A549 (cell line): ENCODE results near the gene ZNF185. TPM values are rescaled to one million over a fixed set of nuclear protein-coding genes. Genes with fewer than 3 reads are reported as not detected.

Source experiments
- ATAC-seq, 2 experiments: fragments of 200-7000 bp in 1 of 2; fragments of >200 bp in 1 of 2; cut with Nextera tagmentation in 1 of 2; cut with Tn5 transposase in 1 of 2; 3 replicates each; pipeline versions ENCODE4 v1.8.0 to v1.9.1; 2018 to 2020; ENCODE audit warnings: mild to moderate bottlenecking in 1 of 2, moderate library complexity in 1 of 2
- CTCF ChIA-PET: fragments of 300-600 bp; sonication (Branson Sonifier 250); formaldehyde crosslinking; extraction: SDS; loops from one replicate; lab custom pipeline; 2021; ENCODE audit warnings: antibody characterized with exemption, inconsistent platforms; lab: Yijun Ruan, JAX
- POLR2A ChIA-PET: fragments of 350-600 bp; formaldehyde crosslinking; extraction: SDS; loops from one replicate; lab custom pipeline; 2021; ENCODE audit warnings: antibody characterized with exemption, inconsistent platforms; lab: Yijun Ruan, JAX
- DNase-seq, 2 experiments: peaks; one replicate each; pipeline versions ENCODE4 v3.0.0 to v3.0.0-alpha.2; 2011 to 2016; ENCODE audit warnings: low read depth in 1 of 2, low spot score in 1 of 2
- FAIRE-seq: peaks from 2 replicates; lab custom pipeline; 2011; peaks lifted over from hg19 to GRCh38; lab: Jason Lieb, UNC
- H3K27ac ChIP-seq, 2 experiments: fragments of >200 bp; sonication (Bioruptor Twin); formaldehyde crosslinking; 3 replicates each; pipeline ENCODE4 v1.5.1; 2016 to 2017
- H3K4me1 ChIP-seq: fragments of >200 bp; sonication (Bioruptor Twin); formaldehyde crosslinking; 3 replicates; pipeline ENCODE4 v1.6.1; 2016
- H3K4me2 ChIP-seq: fragments of >200 bp; sonication (Bioruptor Twin); formaldehyde crosslinking; 3 replicates; pipeline ENCODE4 v1.6.1; 2016
- H3K4me3 ChIP-seq: fragments of >200 bp; sonication (Bioruptor Twin); formaldehyde crosslinking; 3 replicates; pipeline ENCODE4 v1.5.1; 2016
- H3K9me3 ChIP-seq: fragments of >200 bp; sonication (Bioruptor Twin); formaldehyde crosslinking; 3 replicates; pipeline ENCODE4 v1.6.1; 2016
- CHD4 ChIP-seq: fragments of 200-600 bp; sonication (generic); IDR thresholded peaks from 2 replicates; pipeline ENCODE4 v1.6.1; 2016; ENCODE audit warnings: antibody characterized with exemption, mild to moderate bottlenecking, borderline replicate concordance
- EHMT2 ChIP-seq: fragments of 200-600 bp; sonication (generic); IDR thresholded peaks from 2 replicates; pipeline ENCODE4 v1.6.1; 2016; ENCODE audit warnings: antibody characterized with exemption, low read depth, mild to moderate bottlenecking, moderate library complexity
- EP300 ChIP-seq, 2 experiments: fragments of >200 bp; sonication (Bioruptor Twin); formaldehyde crosslinking; IDR thresholded peaks; 2 replicates in 1 of 2; 3 replicates in 1 of 2; pipeline ENCODE4 v1.6.1; 2016 to 2017
- ESRRA ChIP-seq: fragments of 150-350 bp; IDR thresholded peaks from 2 replicates; pipeline ENCODE4 v1.6.1; 2014; ENCODE audit warnings: mild to moderate bottlenecking, low read length, borderline replicate concordance
- FOSB ChIP-seq: fragments of 250-450 bp; sonication (Bioruptor Pico); IDR thresholded peaks from 2 replicates; pipeline ENCODE4 v1.5.0; 2020; ENCODE audit warnings: mild to moderate bottlenecking, moderate library complexity
- FOXS1 ChIP-seq: fragments of 250-450 bp; sonication (Bioruptor Pico); IDR thresholded peaks from 2 replicates; pipeline ENCODE4 v1.5.0; 2020; ENCODE audit warnings: mild to moderate bottlenecking, moderate library complexity
- GATA3 ChIP-seq: IDR thresholded peaks from 2 replicates; pipeline ENCODE4 v1.6.1; 2012; ENCODE audit warnings: borderline replicate concordance
- HDAC2 ChIP-seq: fragments of 200-600 bp; sonication (generic); IDR thresholded peaks from 2 replicates; pipeline ENCODE4 v1.6.1; 2016
- HOXA7 ChIP-seq: fragments of 250-450 bp; sonication (Bioruptor Pico); IDR thresholded peaks from 2 replicates; pipeline ENCODE4 v1.5.0; 2020; ENCODE audit warnings: mild to moderate bottlenecking, moderate library complexity
- HOXB5 ChIP-seq: fragments of 250-450 bp; sonication (Bioruptor Pico); IDR thresholded peaks from 2 replicates; pipeline ENCODE4 v1.5.0; 2020; ENCODE audit warnings: mild to moderate bottlenecking, moderate library complexity
- MAZ ChIP-seq: fragments of 150-350 bp; IDR thresholded peaks from 2 replicates; pipeline ENCODE4 v1.6.1; 2014; ENCODE audit warnings: antibody characterized with exemption, low read depth, low read length, borderline replicate concordance
- NPAS2 ChIP-seq: fragments of 250-450 bp; sonication (Bioruptor Pico); IDR thresholded peaks from 2 replicates; pipeline ENCODE4 v1.8.0; 2022; ENCODE audit warnings: mild to moderate bottlenecking, moderate library complexity, borderline replicate concordance
- POLR2A ChIP-seq: IDR thresholded peaks from 2 replicates; pipeline ENCODE4 v1.6.1; 2012; ENCODE audit warnings: mild to moderate bottlenecking, low read length
- RARB ChIP-seq: fragments of 250-450 bp; sonication (Bioruptor Pico); IDR thresholded peaks from 2 replicates; pipeline ENCODE4 v1.8.0; 2021; ENCODE audit warnings: mild to moderate bottlenecking, moderate library complexity
- RNF2 ChIP-seq: fragments of 200-600 bp; sonication (generic); IDR thresholded peaks from 2 replicates; pipeline ENCODE4 v1.6.1; 2016; ENCODE audit warnings: low read depth, mild to moderate bottlenecking, antibody characterized with exemption, moderate library complexity, borderline replicate concordance
- SMC3 ChIP-seq: fragments of >200 bp; sonication (Bioruptor Twin); formaldehyde crosslinking; IDR thresholded peaks from 3 replicates; pipeline ENCODE4 v1.6.1; 2018; ENCODE audit warnings: inconsistent platforms
- SREBF2 ChIP-seq: fragments of 450-650 bp; IDR thresholded peaks from 2 replicates; pipeline ENCODE4 v1.6.1; 2014; ENCODE audit warnings: mild to moderate bottlenecking, moderate library complexity
- ZFP36 ChIP-seq: fragments of 450-650 bp; IDR thresholded peaks from 2 replicates; pipeline ENCODE4 v1.6.1; 2014; ENCODE audit warnings: borderline replicate concordance; ENCODE audit not compliant: partially characterized antibody
- ZSCAN20 ChIP-seq: fragments of 250-450 bp; sonication (Bioruptor Pico); IDR thresholded peaks from 2 replicates; pipeline ENCODE4 v1.8.0; 2022; ENCODE audit warnings: mild to moderate bottlenecking, moderate library complexity
- WGBS: methylation state at CpG from one replicate; pipeline ENCODE4 v1.1.6; 2017; ENCODE audit errors: missing lambda C conversion rate; 5-methylcytosine and 5-hydroxymethylcytosine counted together
- polyA plus RNA-seq, 4 experiments: library from polyadenylated mRNA; depleted of rRNA in 3 of 4; stranded (reverse); fragments of >200 nt; fragmentation: RNase III in 1 of 4; extraction: RNeasy Plus Mini Kit Qiagen cat#74134 plus additional on column Dnase treatment in 1 of 4; gene quantifications; 2 replicates in 3 of 4; 3 replicates in 1 of 4; pipeline ENCODE4 v1.2.3, GENCODE V29; 2011 to 2017
- TF ChIP-seq, protein P1 (sequence below): fragments of 150-350 bp; IDR thresholded peaks from 2 replicates; pipeline ENCODE4 v1.6.1; 2014; ENCODE audit warnings: low read depth, mild to moderate bottlenecking, low read length
- TF ChIP-seq, protein P2 (sequence below): fragments of 250-450 bp; sonication (Bioruptor Pico); IDR thresholded peaks from 2 replicates; pipeline ENCODE4 v1.5.0; 2021; ENCODE audit warnings: mild to moderate bottlenecking, moderate library complexity, borderline replicate concordance
- TF ChIP-seq, protein P3 (sequence below): IDR thresholded peaks from 2 replicates; pipeline ENCODE4 v1.6.1; 2012; ENCODE audit warnings: low read depth, borderline replicate concordance
- TF ChIP-seq, protein P4 (sequence below): fragments of 450-650 bp; IDR thresholded peaks from 2 replicates; pipeline ENCODE4 v1.6.1; 2014; ENCODE audit warnings: antibody characterized with exemption
- TF ChIP-seq, protein P5 (sequence below): fragments of 250-450 bp; sonication (Bioruptor Pico); IDR thresholded peaks from 2 replicates; pipeline ENCODE4 v1.5.0; 2020; ENCODE audit warnings: low read depth, mild to moderate bottlenecking, moderate library complexity

Gene ZNF185
- polyA plus RNA-seq, 2 of the 4 experiments (the other 2 are of a cell fraction): 5.0 to 11.2 TPM

DNA sequence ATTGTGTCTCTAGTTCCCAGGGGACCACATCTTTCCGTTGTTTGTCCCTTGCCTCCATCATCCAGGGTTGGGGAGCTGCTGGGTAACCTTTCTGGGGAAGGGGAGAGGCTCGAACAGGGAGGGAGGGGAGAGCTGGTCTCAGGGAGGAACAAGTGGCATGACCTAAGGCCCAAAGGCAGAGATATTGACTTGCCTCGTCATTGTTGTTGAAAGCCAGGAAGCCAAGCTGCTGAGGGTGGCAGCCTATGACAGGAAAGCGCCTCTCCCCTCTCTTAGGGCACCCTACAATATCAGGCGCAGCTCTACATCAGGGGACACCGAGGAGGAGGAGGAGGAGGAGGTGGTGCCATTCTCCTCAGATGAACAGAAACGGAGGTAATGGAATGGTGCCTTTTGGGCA is 20.8 kb downstream of the ZNF185 start:
- ChIA-PET CTCF (no interaction called here), POLR2A (no interaction called here)
- Histone ChIP-seq H3K27ac (no peak overlapping the region), H3K9me3 (no peaks in the 10 kb centered on the region), H3K4me2 (no peak overlapping the region), H3K4me1 (peaks cover 9% of the 10 kb centered on the region; the same call in 2 of the 3 replicates), H3K4me3 (no peak overlapping the region)
- FAIRE-seq (no peak), ATAC-seq (no peak), DNase-seq (no peak)
- 61% methylated on average over 5 of the region's 7 CpGs for WGBS
- no peak for TF ChIP-seq RARB
- TF ChIP-seq, protein P1, sequence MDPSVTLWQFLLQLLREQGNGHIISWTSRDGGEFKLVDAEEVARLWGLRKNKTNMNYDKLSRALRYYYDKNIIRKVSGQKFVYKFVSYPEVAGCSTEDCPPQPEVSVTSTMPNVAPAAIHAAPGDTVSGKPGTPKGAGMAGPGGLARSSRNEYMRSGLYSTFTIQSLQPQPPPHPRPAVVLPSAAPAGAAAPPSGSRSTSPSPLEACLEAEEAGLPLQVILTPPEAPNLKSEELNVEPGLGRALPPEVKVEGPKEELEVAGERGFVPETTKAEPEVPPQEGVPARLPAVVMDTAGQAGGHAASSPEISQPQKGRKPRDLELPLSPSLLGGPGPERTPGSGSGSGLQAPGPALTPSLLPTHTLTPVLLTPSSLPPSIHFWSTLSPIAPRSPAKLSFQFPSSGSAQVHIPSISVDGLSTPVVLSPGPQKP: no peak
- TF ChIP-seq HOXB5: no peak
- no peak for TF ChIP-seq SMC3

DNA sequence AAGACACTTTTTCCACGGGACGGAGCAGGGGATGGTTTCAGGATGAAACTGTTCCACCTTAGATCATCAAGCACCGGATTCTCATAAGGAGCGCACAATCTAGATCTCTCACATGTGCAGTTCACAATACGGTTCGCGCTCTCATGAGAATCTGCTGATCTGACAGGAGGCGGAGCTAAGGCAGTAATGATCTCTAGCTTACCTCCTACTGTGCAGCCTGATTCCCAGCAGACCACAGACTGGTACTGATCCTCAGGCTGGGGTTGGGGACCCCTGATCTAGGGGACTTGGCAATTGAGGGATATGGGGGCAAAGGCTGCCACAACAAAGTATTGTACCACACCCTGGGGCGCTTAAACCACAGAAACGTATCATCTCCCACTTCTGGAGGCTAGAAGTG is 25.7 kb downstream of the ZNF185 start:
- DNase-seq (no peak), FAIRE-seq (no peak), ATAC-seq (no peak)
- no peaks in the 10 kb centered on the region for H3K9me3 ChIP-seq
- no peak overlapping the region for H3K27ac ChIP-seq
- TF ChIP-seq RNF2: no peak
- TF ChIP-seq MAZ: no peak
- no peak for TF ChIP-seq CHD4
- TF ChIP-seq, protein P2, sequence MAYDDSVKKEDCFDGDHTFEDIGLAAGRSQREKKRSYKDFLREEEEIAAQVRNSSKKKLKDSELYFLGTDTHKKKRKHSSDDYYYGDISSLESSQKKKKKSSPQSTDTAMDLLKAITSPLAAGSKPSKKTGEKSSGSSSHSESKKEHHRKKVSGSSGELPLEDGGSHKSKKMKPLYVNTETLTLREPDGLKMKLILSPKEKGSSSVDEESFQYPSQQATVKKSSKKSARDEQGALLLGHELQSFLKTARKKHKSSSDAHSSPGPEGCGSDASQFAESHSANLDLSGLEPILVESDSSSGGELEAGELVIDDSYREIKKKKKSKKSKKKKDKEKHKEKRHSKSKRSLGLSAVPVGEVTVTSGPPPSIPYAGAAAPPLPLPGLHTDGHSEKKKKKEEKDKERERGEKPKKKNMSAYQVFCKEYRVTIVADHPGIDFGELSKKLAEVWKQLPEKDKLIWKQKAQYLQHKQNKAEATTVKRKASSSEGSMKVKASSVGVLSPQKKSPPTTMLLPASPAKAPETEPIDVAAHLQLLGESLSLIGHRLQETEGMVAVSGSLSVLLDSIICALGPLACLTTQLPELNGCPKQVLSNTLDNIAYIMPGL: no peak
- TF ChIP-seq, protein P3, sequence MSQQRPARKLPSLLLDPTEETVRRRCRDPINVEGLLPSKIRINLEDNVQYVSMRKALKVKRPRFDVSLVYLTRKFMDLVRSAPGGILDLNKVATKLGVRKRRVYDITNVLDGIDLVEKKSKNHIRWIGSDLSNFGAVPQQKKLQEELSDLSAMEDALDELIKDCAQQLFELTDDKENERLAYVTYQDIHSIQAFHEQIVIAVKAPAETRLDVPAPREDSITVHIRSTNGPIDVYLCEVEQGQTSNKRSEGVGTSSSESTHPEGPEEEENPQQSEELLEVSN: no peak
- no peak for TF ChIP-seq RARB
- no peak for TF ChIP-seq FOXS1 (CRISPR knock-in tag)
- TF ChIP-seq POLR2A: no peak
- TF ChIP-seq ZSCAN20 (CRISPR knock-in tag): no peak
- 90% methylated on average over 10 of the region's 10 CpGs for WGBS
- H3K4me1 ChIP-seq: 0 out of 3 replicates have a peak, but pooled peaks cover 6% of the 10 kb centered on the region
- H3K4me2 ChIP-seq: no peak overlapping the region
- H3K4me3 ChIP-seq: no peak overlapping the region
- ChIA-PET POLR2A (no interaction called here), CTCF (interaction anchor here (0.9 to 2.0 kb wide), 3 partner anchors 8 to 19 kb away, joined by 3 to 5 read pairs (median 3); no protein-coding TSS in a partner anchor)

DNA sequence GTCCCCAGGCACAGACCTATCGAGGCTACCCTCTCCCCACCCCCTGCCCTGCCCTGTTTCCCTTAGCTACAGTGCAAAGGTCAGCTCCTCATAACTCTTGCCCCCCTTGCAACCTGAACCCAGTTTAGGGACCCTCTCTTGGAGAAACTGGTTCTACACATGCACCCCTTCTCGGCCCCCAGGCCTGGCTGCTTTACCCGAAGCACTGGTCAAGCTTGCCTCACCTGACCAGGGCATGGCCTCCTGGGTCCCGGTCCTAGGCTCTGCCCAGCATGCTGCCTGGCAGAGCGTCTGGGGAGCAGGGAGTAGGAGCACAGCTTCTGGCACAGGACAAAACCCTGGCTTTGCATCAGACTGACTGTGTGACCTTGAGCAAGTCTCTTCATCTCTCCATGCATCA is 28.0 kb downstream of the ZNF185 start:
- H3K4me1 ChIP-seq: 0 out of 3 replicates have a peak, but pooled peaks cover 6% of the 10 kb centered on the region
- ChIA-PET POLR2A (no interaction called here), CTCF (interaction anchor here (0.7 to 3.5 kb wide), 14 partner anchors 11 to 1174 kb away, joined by 3 to 30 read pairs (median 4); partner anchors contain the start of genes CETN2 and NSDHL)
- H3K9me3 ChIP-seq: no peaks in the 10 kb centered on the region
- no peak for FAIRE-seq
- H3K4me3 ChIP-seq: no peak overlapping the region
- ATAC-seq: no peak
- no peak for DNase-seq
- H3K27ac ChIP-seq: no peak overlapping the region
- WGBS: 80% methylated on average over 4 of the region's 5 CpGs
- TF ChIP-seq, protein P2: no peak
- no peak for TF ChIP-seq EHMT2
- no peak for TF ChIP-seq FOSB
- TF ChIP-seq EP300 (IDR thresholded peaks at IDR 0.05): no peak
- TF ChIP-seq ESRRA: no peak
- no peak for TF ChIP-seq SREBF2
- no peak for TF ChIP-seq HDAC2
- no peak for TF ChIP-seq GATA3
- no peak for TF ChIP-seq CHD4
- TF ChIP-seq, protein P4, sequence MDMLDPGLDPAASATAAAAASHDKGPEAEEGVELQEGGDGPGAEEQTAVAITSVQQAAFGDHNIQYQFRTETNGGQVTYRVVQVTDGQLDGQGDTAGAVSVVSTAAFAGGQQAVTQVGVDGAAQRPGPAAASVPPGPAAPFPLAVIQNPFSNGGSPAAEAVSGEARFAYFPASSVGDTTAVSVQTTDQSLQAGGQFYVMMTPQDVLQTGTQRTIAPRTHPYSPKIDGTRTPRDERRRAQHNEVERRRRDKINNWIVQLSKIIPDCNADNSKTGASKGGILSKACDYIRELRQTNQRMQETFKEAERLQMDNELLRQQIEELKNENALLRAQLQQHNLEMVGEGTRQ: no peak
- TF ChIP-seq ZFP36: no peak
- TF ChIP-seq ZSCAN20 (CRISPR knock-in tag): no peak
- TF ChIP-seq, protein P5, sequence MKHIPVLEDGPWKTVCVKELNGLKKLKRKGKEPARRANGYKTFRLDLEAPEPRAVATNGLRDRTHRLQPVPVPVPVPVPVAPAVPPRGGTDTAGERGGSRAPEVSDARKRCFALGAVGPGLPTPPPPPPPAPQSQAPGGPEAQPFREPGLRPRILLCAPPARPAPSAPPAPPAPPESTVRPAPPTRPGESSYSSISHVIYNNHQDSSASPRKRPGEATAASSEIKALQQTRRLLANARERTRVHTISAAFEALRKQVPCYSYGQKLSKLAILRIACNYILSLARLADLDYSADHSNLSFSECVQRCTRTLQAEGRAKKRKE: no peak
- TF ChIP-seq HOXB5: no peak
- TF ChIP-seq POLR2A: no peak
- TF ChIP-seq, protein P1: no peak
- no peak for TF ChIP-seq HOXA7 (CRISPR knock-in tag)
- TF ChIP-seq NPAS2 (CRISPR knock-in tag): no peak
- no peak overlapping the region; the same call in 2 of the 3 replicates for H3K4me2 ChIP-seq
